ENCODE data around the gene UBE2G1.

UBE2G1 gene

DNA sequence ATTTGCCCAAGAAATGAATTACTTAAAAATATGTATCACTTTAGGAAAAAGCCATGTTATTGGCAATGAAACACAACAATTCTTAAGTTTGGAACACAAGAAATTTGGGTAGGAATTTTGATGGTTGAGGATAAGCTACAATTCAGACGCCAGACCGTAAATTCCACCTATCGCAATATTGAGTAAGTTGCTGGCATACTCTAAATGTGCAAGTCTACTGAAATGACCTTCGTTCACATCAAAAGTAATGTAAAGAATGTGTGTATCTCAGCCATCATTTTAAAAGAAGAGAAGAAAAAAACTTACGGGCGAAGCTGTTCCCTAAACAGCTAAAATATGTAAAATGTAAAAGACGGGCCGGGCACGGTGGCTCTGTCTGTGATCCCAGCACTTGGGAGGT, 33.4 kb downstream of the UBE2G1 start:
- DNase-seq, result no peak

DNA sequence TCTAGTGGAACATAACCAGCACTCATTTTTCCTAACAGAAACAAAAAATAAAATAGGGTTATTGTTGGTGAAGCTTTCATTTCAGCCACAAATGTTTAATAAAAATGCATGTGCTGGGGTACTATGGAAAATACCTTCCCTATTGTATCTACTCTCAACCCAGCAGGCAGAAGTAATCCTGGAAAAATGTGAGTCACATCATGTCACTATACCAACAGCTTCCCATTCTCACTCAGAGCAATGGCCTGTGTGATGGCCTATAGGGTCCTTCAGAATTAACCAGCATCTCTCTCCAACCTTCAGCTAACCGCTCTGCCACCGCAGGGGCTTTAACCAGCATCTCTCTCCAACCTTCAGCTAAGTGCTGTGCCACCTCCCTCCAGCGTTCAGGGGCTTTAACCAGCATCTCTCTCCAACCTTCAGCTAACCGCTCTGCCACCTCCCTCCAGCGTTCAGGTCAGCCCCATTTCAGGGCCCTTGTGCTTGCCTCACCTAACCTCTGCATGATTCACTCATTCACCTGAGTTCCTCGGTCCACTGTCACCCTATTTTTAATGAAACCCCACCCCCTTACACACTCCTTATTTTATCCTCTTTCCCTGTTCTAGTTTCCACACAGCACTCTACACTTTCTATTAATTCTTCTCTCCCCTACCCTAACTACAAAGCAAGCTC, 34.0 kb downstream of the UBE2G1 start:
- DNase-seq, result no peak

DNA sequence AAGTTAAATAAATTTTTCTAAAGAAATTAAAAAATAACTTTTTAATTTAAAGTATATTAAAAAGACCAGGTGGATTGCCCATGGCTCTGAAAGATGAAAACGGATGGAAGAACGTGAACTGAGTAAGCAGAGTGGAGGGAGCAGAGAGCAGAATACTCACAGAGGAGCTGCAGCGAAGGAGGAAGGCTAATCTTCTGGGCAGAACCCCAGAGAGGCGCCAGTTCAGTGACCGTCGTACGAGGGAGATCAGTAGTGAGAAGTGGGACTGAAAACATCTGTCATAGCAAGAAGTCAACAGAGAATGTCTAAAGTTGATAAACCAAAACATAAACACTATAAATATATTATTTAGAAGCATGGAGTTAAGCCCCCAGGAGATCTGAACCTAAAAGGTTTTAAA, 34.9 kb downstream of the UBE2G1 start:
- DNase-seq, result no peak

DNA sequence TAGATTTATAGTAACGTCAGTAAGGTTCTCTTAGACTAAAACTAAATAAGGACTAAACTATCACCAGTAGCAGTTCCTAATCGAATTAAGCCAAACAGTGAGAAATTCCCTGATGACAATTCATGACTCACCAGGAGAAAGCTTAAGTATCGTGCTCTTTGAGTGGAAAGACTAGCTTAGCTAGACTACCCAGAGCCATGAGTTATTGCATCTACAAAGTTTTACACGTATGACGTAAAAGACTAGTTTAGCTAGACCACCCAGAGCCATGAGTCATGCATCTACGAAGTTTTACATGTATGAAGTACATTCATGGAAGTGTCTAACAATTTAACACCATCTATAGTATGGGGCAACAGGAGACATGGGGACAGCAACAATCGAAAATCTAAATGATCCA, 36.6 kb downstream of the UBE2G1 start:
- DNase-seq, result no peak

DNA sequence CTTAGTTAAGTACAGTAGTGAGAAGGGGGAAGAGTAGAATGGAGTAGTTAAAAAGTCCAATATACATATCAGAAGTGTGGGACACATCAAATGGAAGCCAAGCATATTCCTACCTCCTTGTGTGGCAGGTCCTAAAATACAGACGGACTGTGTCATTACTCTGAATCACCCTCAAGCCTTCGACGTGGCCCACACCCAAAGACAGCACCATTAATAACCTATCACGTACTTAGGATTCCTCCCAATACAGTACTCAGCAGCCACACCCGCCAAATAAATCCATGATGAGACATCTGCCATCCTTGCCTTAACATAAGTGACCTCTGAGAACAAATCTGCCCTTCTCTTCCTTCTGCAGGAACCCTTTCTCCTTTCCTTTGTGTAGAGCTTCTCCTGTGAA, 38.9 kb downstream of the UBE2G1 start:
- DNase-seq, result no peak

DNA sequence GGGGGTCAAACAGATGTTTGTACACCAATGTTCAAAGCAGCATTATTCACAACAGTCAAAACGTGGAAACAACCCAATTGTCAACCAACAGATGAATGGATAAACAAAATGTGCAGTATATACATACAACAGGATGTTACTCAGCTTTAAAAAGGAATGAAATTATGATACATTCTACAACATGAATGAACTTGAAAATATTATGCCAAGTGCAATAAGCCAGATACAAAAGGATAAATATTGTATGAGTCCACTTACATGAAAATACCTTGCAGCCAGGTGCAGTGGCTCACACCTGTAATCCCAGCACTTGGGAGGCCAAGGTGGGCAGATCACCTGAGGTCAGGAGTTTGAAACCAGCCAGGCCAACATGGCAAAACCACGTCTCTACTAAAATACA, 39.9 kb downstream of the UBE2G1 start:
- no peak for DNase-seq

DNA sequence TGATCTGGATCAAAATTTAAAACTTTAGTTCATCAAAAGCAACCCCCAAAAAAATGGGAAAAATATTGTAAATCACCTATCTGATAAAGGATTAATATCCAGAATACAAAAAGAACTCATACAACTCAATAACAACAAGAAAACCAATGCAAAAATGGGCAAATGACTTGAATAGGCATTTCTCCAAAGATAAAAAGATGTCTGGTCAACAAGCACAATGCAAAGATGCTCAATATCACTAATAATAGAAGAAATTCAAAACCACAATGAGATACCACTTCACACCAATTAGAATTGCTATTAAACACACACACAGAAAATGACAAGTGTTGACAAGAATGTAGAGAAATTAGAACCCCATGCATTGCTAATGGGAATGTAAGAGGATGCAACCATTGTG, 40.4 kb downstream of the UBE2G1 start:
- no peak for DNase-seq

DNA sequence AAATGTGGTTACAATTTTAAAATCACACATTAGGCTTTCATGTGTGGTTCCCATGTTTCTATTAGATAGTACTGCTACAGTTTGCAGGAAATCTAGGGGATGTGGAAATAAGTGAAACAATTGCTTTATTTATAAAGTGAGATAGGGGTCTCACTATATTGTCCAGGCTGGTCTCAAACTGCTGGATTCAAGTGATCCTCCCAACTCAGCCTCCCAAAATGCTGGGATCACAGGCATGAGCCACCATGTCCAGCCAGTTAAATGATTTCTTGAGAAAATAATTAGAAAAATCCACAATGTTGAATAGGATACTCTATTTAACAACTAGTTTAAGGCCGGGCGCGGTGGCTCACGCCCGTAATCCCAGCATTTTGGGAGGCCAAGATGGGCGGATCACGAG, 42.0 kb downstream of the UBE2G1 start:
- no peak for DNase-seq

DNA sequence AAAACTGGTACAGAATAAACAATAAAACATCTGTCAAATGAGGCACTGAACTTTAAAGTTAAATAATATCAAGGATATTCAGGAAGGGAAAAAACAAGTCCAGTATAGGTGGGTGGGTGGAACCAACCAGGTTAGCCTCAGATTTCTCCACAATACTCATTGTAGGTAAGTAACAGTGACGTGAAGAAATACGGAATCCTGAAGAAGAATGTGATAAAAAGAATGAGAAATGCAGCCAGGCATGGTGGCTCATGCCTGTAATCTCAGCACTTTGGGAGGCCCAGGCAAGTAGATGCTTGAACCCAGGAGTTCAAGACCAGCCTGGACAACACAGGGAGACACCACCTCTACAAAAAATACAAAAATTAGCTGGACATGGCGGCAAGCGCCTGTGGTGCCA, 47.3 kb downstream of the UBE2G1 start:
- no peak for DNase-seq

DNA sequence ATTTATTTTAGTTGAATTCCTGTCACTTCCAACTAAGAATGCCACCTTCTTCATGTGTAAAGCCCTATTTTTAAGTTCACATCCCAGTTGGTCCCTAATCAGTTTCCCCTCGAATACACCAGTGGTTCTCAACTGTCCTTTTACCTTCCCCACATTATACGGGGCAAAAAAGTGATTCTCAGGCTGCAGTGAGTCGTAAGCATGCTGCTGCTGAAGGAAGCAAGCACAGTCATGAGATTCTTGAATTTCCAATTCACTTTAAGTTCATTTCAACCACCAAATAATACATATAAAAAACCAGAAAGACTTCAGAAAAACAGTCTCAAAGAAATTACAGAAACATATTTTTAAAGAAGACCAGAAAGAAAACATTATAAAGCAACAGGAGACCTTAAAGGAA, 47.9 kb downstream of the UBE2G1 start:
- DNase-seq, result no peak

DNA sequence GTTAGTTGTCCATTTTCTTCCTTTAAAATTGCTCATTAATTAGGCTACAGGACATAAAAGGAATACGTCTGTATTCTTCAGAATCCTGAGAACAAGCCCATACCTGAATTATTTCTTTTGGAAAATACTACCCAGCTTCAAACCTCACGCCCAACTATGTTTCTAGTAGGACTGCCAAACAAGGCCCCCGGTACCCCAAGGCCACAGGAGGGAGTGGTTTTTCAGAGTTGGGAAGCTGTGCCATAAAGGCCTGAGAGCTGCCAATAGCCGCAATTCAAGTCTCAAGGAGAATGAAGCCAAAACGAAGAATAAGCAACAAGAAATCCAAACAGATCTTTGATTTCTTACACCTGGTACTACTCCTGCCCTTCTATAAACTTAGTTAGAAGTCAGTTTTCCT, 48.3 kb downstream of the UBE2G1 start:
- DNase-seq, result no peak

DNA sequence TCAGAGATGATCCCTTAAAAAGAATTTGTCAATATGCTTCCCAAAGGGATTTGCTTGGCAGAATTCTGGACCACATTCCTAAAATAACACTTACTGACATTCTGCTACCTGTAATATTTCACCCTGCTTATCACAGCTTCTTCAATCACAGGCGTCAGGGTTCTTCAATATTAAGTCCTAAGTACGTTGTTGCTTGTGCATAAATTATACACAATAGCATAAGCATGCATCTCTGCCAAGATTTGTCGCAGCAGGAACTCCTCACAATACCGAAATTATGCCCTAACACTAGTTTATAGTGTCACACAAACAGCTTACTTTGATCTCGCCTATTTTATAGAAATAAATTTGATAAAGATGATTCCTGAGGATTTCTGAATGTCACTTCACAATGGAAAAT, 48.9 kb downstream of the UBE2G1 start:
- DNase-seq, result no peak

DNA sequence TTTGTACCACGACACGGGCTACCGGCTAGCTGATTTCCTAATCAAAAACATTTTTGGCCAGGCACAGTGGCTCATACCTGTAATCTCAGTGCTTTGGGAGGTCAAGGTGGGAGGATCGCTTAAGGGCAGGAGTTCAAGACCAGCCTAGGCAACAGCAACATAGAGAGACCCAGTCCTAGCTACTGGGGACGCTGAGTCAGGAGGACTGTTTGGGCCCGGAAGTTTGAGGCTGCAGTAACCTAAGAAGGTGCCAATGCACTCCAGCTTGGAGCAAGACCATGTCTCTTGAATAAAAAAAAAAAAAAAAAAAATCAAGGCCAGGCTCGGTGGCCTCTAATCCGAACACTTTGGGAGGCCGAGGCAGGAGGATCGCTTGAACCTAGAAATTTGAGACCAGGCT, 49.8 kb downstream of the UBE2G1 start:
- DNase-seq, result no peak

DNA sequence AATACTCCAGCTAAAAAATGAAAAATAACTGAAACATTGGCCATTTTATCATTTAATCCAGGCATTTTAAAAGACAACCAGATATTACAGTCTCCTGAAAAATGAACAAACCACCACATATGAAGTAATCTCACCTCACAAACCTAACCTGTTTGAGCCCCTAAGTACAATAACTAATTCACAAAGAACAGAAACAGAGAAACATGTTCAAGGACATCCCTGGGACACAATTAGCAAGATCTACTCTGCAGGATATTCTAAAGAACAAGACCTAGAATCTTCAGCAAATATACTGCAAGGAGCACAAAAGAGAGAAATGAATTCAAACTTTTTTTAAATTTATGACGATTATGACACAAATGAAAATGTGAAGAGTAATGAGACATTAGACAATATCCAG, 51.9 kb downstream of the UBE2G1 start:
- DNase-seq, result no peak

DNA sequence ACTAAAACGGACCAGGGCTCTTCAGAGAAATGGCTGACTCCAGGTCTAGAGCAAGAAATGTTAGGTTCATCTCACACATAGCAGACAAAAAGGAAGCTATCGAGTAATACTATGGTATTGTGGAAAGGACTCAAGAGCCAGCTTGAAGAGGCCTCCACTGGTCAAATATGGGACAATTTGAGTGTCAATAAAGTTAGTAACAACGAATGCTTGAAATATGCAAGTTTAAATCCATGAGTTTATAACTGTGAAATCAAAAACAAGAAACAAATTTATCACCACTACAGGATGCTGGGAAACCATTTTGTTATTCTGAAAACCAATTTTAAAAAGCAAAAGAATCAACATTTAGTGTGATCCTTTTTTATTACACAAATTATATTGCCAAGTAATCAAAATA, 52.3 kb downstream of the UBE2G1 start:
- DNase-seq, result no peak

DNA sequence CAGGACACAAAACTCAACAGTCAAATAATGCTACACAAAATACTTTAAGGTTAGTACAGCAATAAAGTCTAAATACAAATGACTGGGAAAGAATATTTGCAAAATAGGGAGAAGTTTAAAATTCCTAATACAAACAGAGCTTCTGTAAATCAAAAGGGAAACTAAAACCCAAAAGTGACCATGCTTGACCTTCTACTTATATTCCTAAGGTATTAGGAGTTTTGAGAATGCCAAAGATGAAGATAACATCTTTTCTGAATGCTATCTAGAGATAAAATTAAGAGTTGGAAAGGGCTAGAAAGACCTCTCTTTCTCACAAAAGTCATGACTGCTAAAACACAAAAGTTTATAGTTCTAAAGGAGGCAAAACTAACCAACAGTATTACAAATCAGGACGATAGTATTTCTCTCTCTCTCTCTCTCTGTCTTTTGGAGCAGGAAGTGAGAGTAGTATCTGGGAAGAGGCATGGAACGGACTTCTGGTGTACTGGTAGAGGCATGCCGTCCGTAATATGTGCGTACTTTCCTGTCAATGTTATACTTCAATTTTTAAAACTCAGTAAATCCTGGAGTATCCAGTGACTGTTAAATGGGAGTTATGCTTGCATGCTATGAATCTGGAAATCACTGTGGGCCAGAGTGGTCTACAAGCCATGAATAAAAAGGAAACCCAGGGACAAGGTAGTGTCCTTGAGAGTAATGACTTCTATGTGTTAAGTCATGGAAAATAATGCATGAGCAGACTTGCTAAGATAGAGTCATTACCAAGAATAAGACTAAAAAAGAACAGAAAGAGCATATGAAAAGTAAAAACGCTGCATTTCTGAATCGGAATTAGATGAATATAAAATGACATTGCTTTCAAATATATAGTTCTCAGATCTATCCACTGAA, 53.0 kb downstream of the UBE2G1 start:
- no peak for DNase-seq

DNA sequence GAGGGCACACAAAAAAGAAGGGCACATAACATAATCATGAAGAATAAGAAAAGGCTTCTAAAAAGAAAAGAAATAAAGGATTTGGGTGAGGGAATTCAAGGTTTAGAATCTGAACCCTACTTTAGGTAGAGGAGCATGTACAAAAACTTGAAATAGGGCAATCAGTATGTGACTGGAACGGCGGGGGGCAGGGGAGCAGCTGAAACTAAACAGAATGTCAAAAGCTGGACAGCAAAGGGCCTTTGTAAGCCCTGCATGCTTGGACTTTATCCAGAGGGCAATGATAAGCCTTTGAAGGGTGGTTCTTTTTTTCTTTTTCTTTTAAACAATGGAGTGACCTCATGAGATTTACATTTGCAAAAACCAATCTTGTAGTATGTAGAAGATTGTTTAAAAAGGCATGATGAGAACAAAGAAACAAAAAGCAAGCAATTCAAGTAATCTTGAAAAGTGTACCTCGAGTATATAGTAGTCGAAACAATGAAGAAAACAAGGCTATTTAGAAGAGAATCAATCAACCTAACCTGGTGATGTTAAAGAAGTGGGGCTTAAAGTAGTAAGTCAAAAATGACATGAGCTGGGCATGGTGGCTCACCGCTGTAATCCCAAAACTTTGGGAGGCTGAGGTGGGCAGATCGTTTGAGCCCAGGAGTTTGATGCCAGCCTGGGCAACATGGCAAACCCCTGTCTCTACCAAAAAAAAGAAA, 56.0 kb downstream of the UBE2G1 start:
- no peak for DNase-seq

DNA sequence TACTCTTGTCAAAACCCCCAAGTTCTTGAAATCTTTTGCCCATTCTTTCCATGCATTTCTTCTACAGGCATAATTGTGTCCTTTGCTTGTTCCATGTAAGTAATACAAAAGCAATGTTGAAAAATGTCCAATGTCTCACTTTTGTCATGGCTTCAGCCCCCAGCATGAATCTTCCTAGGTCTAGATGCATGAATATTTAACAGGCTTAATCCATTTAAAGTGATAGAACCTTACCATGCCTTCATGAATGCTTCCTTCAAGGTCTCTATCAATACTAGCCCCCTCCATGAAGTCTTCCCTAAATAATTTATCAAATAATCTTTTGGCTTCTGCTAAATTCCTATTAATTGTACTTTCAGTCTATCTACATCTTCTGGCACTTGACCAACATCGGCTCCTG, 56.6 kb downstream of the UBE2G1 start:
- no peak for DNase-seq

DNA sequence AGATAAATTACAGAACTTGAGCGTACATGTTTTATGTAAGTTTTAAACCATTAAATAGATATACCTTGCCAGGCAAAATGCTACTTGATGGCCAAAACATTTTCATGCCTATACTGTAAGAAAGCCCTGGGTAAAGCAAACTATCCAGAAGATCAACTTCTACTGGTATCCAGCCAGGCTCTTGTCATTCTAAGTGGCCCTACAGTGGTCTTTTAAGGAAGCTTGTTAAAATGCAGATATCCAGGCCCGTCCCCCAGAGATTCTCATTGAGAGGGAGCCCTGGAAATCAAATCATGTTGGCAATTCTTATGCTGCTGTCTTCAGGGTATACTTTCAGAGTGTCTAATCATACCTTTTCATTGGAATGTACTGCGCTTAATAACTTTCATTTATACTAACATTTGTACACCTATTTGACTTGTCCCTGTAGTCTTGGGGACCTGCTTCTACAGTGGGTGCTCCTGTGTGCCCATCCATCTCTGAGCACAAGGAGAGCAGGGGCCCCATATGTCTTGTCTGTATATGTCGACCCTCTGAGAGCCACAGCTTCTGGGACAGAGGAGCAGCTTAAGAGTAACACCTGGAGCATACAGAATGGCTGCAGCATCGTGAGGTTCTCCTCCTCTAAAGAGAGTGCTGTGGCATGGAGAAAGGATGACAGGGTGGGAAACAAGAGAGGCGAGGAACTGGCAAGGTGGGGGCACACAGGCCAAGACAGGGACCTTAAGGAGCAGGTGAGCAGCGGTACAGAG, 59.1 kb downstream of the UBE2G1 start:
- DNase-seq, result no peak

DNA sequence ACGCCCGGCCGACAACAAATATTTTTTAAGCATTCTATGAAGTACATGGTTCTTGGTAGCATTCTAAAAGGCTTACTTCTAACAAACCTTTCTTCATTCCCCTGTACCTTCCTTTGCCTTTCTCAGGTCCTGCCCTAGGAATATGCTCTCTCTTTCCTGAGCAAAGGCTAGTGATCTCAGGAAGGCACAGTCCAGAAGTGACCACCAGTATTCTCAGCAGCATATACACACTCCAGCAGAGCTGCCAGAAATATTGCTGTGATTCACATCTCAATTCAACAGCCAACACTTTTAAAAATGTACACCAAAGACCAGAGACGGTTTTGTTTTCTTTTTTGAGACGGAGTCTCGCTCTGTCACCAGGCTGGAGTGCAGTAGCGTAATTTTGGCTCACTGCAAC, 61.3 kb downstream of the UBE2G1 start:
- DNase-seq, result no peak

DNA sequence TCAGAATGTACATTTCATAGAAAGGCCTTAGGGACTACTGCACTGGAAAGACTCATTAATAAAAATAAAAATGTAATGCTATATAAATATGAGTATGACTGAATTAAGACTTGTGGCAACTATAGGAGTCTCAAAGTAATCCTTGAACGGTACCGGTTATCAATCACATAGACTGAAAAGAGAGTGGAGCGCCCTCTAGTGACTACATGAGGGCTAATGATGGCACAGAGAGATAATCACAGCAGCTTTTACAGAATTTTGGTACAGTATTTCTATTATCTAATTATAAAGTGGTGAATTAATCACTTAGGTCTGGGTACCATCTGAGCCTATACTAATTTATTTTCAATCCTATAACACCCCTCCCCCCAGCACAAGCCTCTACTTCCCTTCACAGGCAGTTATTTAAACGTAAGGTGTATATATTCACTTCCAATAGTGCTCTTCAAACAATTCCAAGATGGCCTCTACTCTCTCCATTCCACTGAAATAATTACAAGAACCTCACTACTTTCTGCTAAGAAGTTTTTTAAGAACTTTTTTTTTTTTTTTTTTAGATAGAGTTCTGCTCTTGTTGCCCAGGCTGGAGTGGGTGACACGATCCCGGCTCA, 62.0 kb downstream of the UBE2G1 start:
- DNase-seq, result no peak

DNA sequence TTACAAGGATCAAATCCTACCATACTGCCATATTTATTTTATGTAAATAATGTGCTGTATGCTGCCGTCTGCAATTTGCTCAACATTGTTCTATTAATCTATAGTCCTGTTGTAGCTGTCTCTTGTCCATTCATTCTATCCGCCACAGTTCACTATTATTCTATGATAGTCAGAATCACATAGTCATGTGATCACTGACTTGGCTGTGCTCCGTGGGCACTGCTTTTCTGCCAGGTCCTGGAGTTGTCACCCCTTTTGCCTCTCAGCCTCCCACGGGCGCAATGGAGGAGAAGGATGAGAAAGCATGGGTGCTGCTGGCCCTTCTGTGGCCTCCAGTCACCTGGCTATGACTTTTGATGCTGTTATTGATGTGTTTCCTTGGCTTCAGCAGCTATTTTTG, 65.4 kb downstream of the UBE2G1 start:
- no peak for DNase-seq

DNA sequence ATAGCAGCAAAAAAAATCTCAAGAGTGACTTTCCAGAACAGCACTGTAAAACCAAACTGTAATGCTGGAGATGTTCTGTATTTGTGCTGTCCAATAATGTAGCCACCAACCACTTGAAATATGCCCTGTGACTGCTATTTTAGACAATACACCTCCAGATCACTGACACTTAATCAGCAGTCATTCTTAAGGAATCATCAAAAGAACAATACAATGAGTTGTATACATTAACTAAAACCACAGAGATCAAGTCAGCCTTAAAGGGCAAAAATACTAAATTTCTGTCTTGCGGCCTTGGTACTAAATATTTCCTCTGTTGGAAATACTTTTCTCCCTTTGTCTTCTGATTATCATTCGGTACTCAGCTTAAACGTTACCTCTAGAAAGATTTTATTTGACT, 69.1 kb downstream of the UBE2G1 start:
- DNase-seq, result no peak
